GM12878 (cell line): ENCODE results near the gene PRSS2. TPM values are rescaled to one million over a fixed set of nuclear protein-coding genes. Genes with fewer than 3 reads are reported as not detected.

ENCODE experiments used
- ATAC-seq: fragments of 200-7000 bp; cut with Tn5 transposase; 3 replicates; pipeline ENCODE4 v1.9.1; 2020; ENCODE audit warnings: mild to moderate bottlenecking, moderate library complexity
- BruUV-seq: library from RNA; stranded (reverse); fragments of 400-500 nt; replicated peaks from 2 replicates; lab custom pipeline; 2021; lab: Mats Ljungman, UMichigan
- CTCF ChIA-PET: fragments of 300-600 bp; sonication (Branson Sonifier 250); formaldehyde crosslinking; extraction: SDS; loops from one replicate; lab custom pipeline; 2021; ENCODE audit warnings: inconsistent platforms; lab: Yijun Ruan, JAX
- POLR2A ChIA-PET: fragments of 350-600 bp; formaldehyde crosslinking; extraction: SDS; loops from one replicate; lab custom pipeline; 2021; ENCODE audit warnings: inconsistent platforms; lab: Charles Lee
- RAD21 ChIA-PET: fragments of 300-600 bp; sonication (Branson Sonifier 250); formaldehyde crosslinking; loops from one replicate; lab custom pipeline; 2023; ENCODE audit warnings: antibody characterized with exemption; ENCODE audit not compliant: unreplicated experiment; lab: Charles Lee
- SMC1A ChIA-PET: fragments of 300-600 bp; sonication (Branson Sonifier 250); formaldehyde crosslinking; loops from one replicate; lab custom pipeline; 2023; ENCODE audit not compliant: unreplicated experiment, uncharacterized antibody; lab: Charles Lee
- DNase-seq: peaks from one replicate; pipeline ENCODE4 v3.0.0-alpha.2; 2011; ENCODE audit warnings: low read depth, low spot score
- FAIRE-seq: peaks from 3 replicates; lab custom pipeline; 2011; peaks lifted over from hg19 to GRCh38; lab: Jason Lieb, UNC
- H2AFZ ChIP-seq: 2 replicates; pipeline ENCODE4 v1.6.0; 2011; ENCODE audit warnings: low read depth, low read length, control low read depth; ENCODE audit not compliant: control insufficient read depth
- H3K27ac ChIP-seq: 2 replicates; pipeline ENCODE4 v1.5.1; 2011; ENCODE audit warnings: control low read depth; ENCODE audit not compliant: control insufficient read depth, insufficient read depth
- H3K27me3 ChIP-seq, 2 experiments: replicated peaks in 1 of 2; 2 replicates each; pipeline versions ENCODE4 v1.6.0 to v1.6.1; 2011; ENCODE audit warnings: low read length in 1 of 2; ENCODE audit not compliant: control insufficient read depth in 2 of 2, insufficient read depth in 2 of 2
- H3K36me3 ChIP-seq, 2 experiments: 2 replicates each; pipeline ENCODE4 v1.5.1; 2011; ENCODE audit warnings: low read length in 1 of 2; ENCODE audit not compliant: control insufficient read depth in 2 of 2, insufficient read depth in 2 of 2
- H3K4me1 ChIP-seq: 2 replicates; pipeline ENCODE4 v1.6.1; 2011; ENCODE audit warnings: mild to moderate bottlenecking, low read length, moderate library complexity, mixed read lengths; ENCODE audit not compliant: control insufficient read depth, insufficient read depth
- H3K4me2 ChIP-seq: 2 replicates; pipeline ENCODE4 v1.6.0; 2011; ENCODE audit warnings: control low read depth; ENCODE audit not compliant: control insufficient read depth, insufficient read depth
- H3K4me3 ChIP-seq: fragments of 200-600 bp; sonication (generic); 2 replicates; pipeline ENCODE4 v1.5.1; 2016
- H3K79me2 ChIP-seq: 2 replicates; pipeline ENCODE4 v1.6.0; 2011; ENCODE audit warnings: low read length; ENCODE audit not compliant: control insufficient read depth, insufficient read depth
- H3K9ac ChIP-seq: 2 replicates; pipeline ENCODE4 v1.8.0; 2011; ENCODE audit warnings: low read length, control low read depth, mixed read lengths; ENCODE audit not compliant: control insufficient read depth, insufficient read depth
- H3K9me3 ChIP-seq: replicated peaks from 3 replicates; pipeline ENCODE4 v1.5.1; 2011; ENCODE audit warnings: mild to moderate bottlenecking, low read length; ENCODE audit not compliant: control insufficient read depth, insufficient read depth
- H4K20me1 ChIP-seq: 2 replicates; pipeline ENCODE4 v1.6.0; 2011; ENCODE audit not compliant: control insufficient read depth, insufficient read depth
- HCFC1 ChIP-seq: fragments of 150-350 bp; IDR thresholded peaks from 2 replicates; pipeline ENCODE4 v1.6.1; 2014; ENCODE audit warnings: low read length
- HDAC2 ChIP-seq: fragments of 200-600 bp; sonication (generic); IDR thresholded peaks from 2 replicates; pipeline ENCODE4 v1.6.1; 2017
- IRF5 ChIP-seq: fragments of 450-650 bp; IDR thresholded peaks from 2 replicates; pipeline ENCODE4 v1.6.1; 2017; ENCODE audit warnings: borderline replicate concordance
- MXI1 ChIP-seq: fragments of 150-350 bp; IDR thresholded peaks from 2 replicates; pipeline ENCODE4 v1.6.1; 2011; ENCODE audit warnings: low read depth, mild to moderate bottlenecking, inconsistent platforms, low read length, improper control_type of control experiment
- MYB ChIP-seq: fragments of 150-350 bp; IDR thresholded peaks from 2 replicates; pipeline ENCODE4 v1.6.1; 2014; ENCODE audit warnings: mild to moderate bottlenecking, low read depth, low read length, borderline replicate concordance
- NKRF ChIP-seq: fragments of 450-650 bp; conservative IDR thresholded peaks from 2 replicates; pipeline ENCODE4 v1.6.1; 2017; ENCODE audit warnings: mild to moderate bottlenecking, moderate library complexity
- PKNOX1 ChIP-seq: fragments of 450-650 bp; IDR thresholded peaks from 2 replicates; pipeline ENCODE4 v1.6.1; 2016; ENCODE audit warnings: mild to moderate bottlenecking
- PRDM15 ChIP-seq: fragments of 450-650 bp; formaldehyde crosslinking; IDR thresholded peaks from 2 replicates; pipeline ENCODE4 v1.4.0; 2020; ENCODE audit warnings: mild to moderate bottlenecking, moderate library complexity
- RAD21 ChIP-seq: IDR thresholded peaks from 2 replicates; pipeline ENCODE4 v1.6.1; 2011; ENCODE audit warnings: mild to moderate bottlenecking, low read depth, low read length, moderate library complexity; ENCODE audit not compliant: insufficient read depth
- SIN3A ChIP-seq: IDR thresholded peaks from 2 replicates; pipeline ENCODE4 v1.6.1; 2012; ENCODE audit warnings: low read depth, low read length, improper control_type of control experiment
- STAT1 ChIP-seq: fragments of 450-650 bp; conservative IDR thresholded peaks from 2 replicates; pipeline ENCODE4 v1.6.1; 2014; ENCODE audit warnings: antibody characterized with exemption, mild to moderate bottlenecking
- TBL1XR1 ChIP-seq: IDR thresholded peaks from 2 replicates; pipeline ENCODE4 v1.6.1; 2012; ENCODE audit warnings: low read depth, low read length, improper control_type of control experiment
- USF2 ChIP-seq: IDR thresholded peaks from 2 replicates; pipeline ENCODE4 v1.6.1; 2011; ENCODE audit warnings: low read depth, low read length, improper control_type of control experiment, borderline replicate concordance
- YBX1 ChIP-seq: fragments of 450-650 bp; IDR thresholded peaks from 2 replicates; pipeline ENCODE4 v1.6.1; 2016; ENCODE audit warnings: antibody characterized with exemption
- ZNF622 ChIP-seq: fragments of 450-650 bp; IDR thresholded peaks from 2 replicates; pipeline ENCODE4 v1.6.1; 2017; ENCODE audit warnings: mild to moderate bottlenecking, inconsistent platforms
- ZZZ3 ChIP-seq: IDR thresholded peaks from 2 replicates; pipeline ENCODE4 v1.6.1; 2011; ENCODE audit warnings: low read depth; ENCODE audit not compliant: control insufficient read depth, insufficient read length
- WGBS: methylation state at CpG from one replicate; pipeline ENCODE4 v1.1.6; 2016; ENCODE audit warnings: low lambda C conversion rate; ENCODE audit not compliant: insufficient replicate concordance, insufficient coverage; ENCODE audit errors: missing lambda C conversion rate; 5-methylcytosine and 5-hydroxymethylcytosine counted together
- in situ Hi-C: fragments of 300-500 bp; cut with MboI; formaldehyde crosslinking; loops from 9 replicates; pipeline ENCODE4 v1.14.3; 2018; ENCODE audit warnings: mixed read lengths
- intact Hi-C: fragments of 100-400 bp; cut with micrococcal nuclease; formaldehyde crosslinking; loops from one replicate; pipeline ENCODE4 v1.14.2; 2022; ENCODE audit not compliant: unreplicated experiment
- polyA plus RNA-seq, 11 experiments: library from polyadenylated mRNA; depleted of rRNA in 4 of 11; unstranded in 6 of 11; stranded (reverse) in 5 of 11; fragments of >200 nt; fragmentation: Nextera tagmentation in 4 of 11; fragmentation: Illumina TruSeq in 1 of 11; extraction: Ambion mirVana in 4 of 11; extraction: Trizol in 1 of 11; gene quantifications; 1 replicate in 1 of 11; 2 replicates in 10 of 11; pipeline versions ENCODE4 v1.2.1 to v1.2.3, GENCODE V29; 2011 to 2016; ENCODE audit warnings: inconsistent platforms in 2 of 11, missing spikeins in 2 of 11, low read depth in 1 of 11
- total RNA-seq, 4 experiments: library from RNA; depleted of rRNA in 3 of 4; stranded (reverse); fragments of >200 nt in 3 of 4; fragmentation: Illumina TruSeq in 1 of 4; extraction: Trizol in 1 of 4; gene quantifications; 2 replicates each; pipeline versions ENCODE4 v1.2.1 to v1.2.3, GENCODE V29; 2013 to 2021

PRSS2 gene
- total and polyA plus RNA-seq, 10 of the 15 experiments (the other 5 are each of a cell fraction or from before 2014, with no cell fraction given), result 0.21 to 28.8 (median 0.41) TPM; not detected in 7

GRCh38 chr7:142745745-142746144 lies 25.0 kb upstream of the PRSS2 start:
- H3K79me2 ChIP-seq, result no peaks in the 10 kb centered on the region
- in situ Hi-C loops, result no loop called here
- RAD21 ChIA-PET, result interaction anchor here (1.2 kb wide), 1 partner anchor 37 kb away, joined by 7 read pairs; no protein-coding TSS in a partner anchor
- no peaks in the 10 kb centered on the region for H3K9me3 ChIP-seq
- BruUV-seq, result no TSS peak
- DNase-seq (no peak), ATAC-seq (no peak), FAIRE-seq (no peak)
- no peak overlapping the region for H3K27ac ChIP-seq
- H3K4me3 ChIP-seq, result no peak overlapping the region
- intact Hi-C loops, result no loop called here
- no peak overlapping the region for H2AFZ ChIP-seq
- H3K36me3 ChIP-seq, result no peaks in the 10 kb centered on the region
- H3K9ac ChIP-seq, result no peak overlapping the region
- H3K4me1 ChIP-seq, result no peaks in the 10 kb centered on the region
- SMC1A ChIA-PET, result no interaction called here
- WGBS, result 18% methylated on average over 1 of the region's 4 CpGs
- H3K4me2 ChIP-seq, result no peak overlapping the region
- POLR2A ChIA-PET, result no interaction called here
- H3K27me3 ChIP-seq, result peaks cover 1 to 9% of the 10 kb centered on the region in 2 experiments; a peak in 1 of 4 replicates
- CTCF ChIA-PET, result interaction anchor here (0.7 kb wide), 1 partner anchor 120 kb away, joined by 3 read pairs; no protein-coding TSS in a partner anchor
- H4K20me1 ChIP-seq, result no peaks in the 10 kb centered on the region
- TF ChIP-seq HCFC1 (no peak), YBX1 (no peak), NKRF (no peak), SIN3A (no peak), MXI1 (no peak), IRF5 (no peak), RAD21 (no peak), STAT1 (no peak), MYB (no peak), PRDM15 (CRISPR knock-in tag) (no peak), ZNF622 (no peak), PKNOX1 (no peak), ZZZ3 (no peak), USF2 (no peak), TBL1XR1 (no peak), HDAC2 (no peak)
